Neural crest cell (in vitro differentiated cells): ENCODE results near the gene IL37. TPM values are rescaled to one million over a fixed set of nuclear protein-coding genes. Genes with fewer than 3 reads are reported as not detected.
"Not testable (repeated sequence)": the region's sequence is repeated elsewhere in the genome, so short reads cannot be mapped to it uniquely, and the experiment has no call there.

ENCODE experiments used
- DNase-seq: peaks from one replicate; pipeline ENCODE4 v3.0.0; 2021; ENCODE audit warnings: low read depth, mixed read lengths, low spot score
- H3K27ac Mint-ChIP-seq: one replicate; pipeline ENCODE4 v1.8.0; 2021; ENCODE audit warnings: mild to moderate bottlenecking, mixed read lengths; ENCODE audit not compliant: unreplicated experiment
- H3K27me3 Mint-ChIP-seq: 2 replicates; pipeline ENCODE4 v1.8.0; 2021; ENCODE audit warnings: low read depth, mild to moderate bottlenecking, mixed read lengths
- H3K36me3 Mint-ChIP-seq: 2 replicates; pipeline ENCODE4 v1.8.0; 2021; ENCODE audit warnings: low read depth, mild to moderate bottlenecking, mixed read lengths
- H3K4me1 Mint-ChIP-seq: 2 replicates; pipeline ENCODE4 v1.8.0; 2021; ENCODE audit warnings: mixed read lengths
- H3K4me3 Mint-ChIP-seq: one replicate; pipeline ENCODE4 v1.8.0; 2021; ENCODE audit warnings: mild to moderate bottlenecking, mixed read lengths
- H3K9me3 Mint-ChIP-seq: 2 replicates; pipeline ENCODE4 v1.8.0; 2021; ENCODE audit warnings: mixed read lengths
- total RNA-seq: library from RNA; stranded (reverse); gene quantifications from 2 replicates; pipeline ENCODE4 v1.2.1, GENCODE V29; 2021
- TF ChIP-seq, protein P1 (sequence below): fragments of 200-600 bp; sonication (generic); conservative IDR thresholded peaks from 2 replicates; pipeline ENCODE4 v1.5.0; 2021; ENCODE audit warnings: antibody characterized with exemption, mild to moderate bottlenecking

Gene IL37
- total RNA-seq, 1 donor from 2014 or later = 0.40 TPM

- H3K36me3 Mint-ChIP-seq = no peaks in the 10 kb centered on the region
- H3K27ac Mint-ChIP-seq = peak overlapping the region; percentile 62
- TF ChIP-seq, protein P1, sequence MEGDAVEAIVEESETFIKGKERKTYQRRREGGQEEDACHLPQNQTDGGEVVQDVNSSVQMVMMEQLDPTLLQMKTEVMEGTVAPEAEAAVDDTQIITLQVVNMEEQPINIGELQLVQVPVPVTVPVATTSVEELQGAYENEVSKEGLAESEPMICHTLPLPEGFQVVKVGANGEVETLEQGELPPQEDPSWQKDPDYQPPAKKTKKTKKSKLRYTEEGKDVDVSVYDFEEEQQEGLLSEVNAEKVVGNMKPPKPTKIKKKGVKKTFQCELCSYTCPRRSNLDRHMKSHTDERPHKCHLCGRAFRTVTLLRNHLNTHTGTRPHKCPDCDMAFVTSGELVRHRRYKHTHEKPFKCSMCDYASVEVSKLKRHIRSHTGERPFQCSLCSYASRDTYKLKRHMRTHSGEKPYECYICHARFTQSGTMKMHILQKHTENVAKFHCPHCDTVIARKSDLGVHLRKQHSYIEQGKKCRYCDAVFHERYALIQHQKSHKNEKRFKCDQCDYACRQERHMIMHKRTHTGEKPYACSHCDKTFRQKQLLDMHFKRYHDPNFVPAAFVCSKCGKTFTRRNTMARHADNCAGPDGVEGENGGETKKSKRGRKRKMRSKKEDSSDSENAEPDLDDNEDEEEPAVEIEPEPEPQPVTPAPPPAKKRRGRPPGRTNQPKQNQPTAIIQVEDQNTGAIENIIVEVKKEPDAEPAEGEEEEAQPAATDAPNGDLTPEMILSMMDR = no peak
- no peak overlapping the region for H3K4me3 Mint-ChIP-seq
- no peaks in the 10 kb centered on the region for H3K4me1 Mint-ChIP-seq
- H3K27me3 Mint-ChIP-seq = peaks cover 2% of the 10 kb centered on the region
- DNase-seq = no peak
- H3K9me3 Mint-ChIP-seq = no peaks in the 10 kb centered on the region
Measured at GRCh38 chr2:112924360-112924759, 13.4 kb downstream of the IL37 start.

GRCh38 chr2:112924821-112925220 lies 13.9 kb downstream of the IL37 start:
- H3K36me3 Mint-ChIP-seq = no peaks in the 10 kb centered on the region
- no peaks in the 10 kb centered on the region for H3K4me1 Mint-ChIP-seq
- TF ChIP-seq, protein P1 = no peak
- DNase-seq = no peak
- no peak overlapping the region for H3K4me3 Mint-ChIP-seq
- peaks cover 2% of the 10 kb centered on the region for H3K27me3 Mint-ChIP-seq
- no peaks in the 10 kb centered on the region for H3K9me3 Mint-ChIP-seq
- no peak overlapping the region for H3K27ac Mint-ChIP-seq

GRCh38 chr2:112926707-112927106 lies 15.7 kb downstream of the IL37 start:
- Mint-ChIP-seq H3K27me3 (peaks cover 5% of the 10 kb centered on the region), H3K4me3 (no peak overlapping the region), H3K4me1 (no peaks in the 10 kb centered on the region), H3K9me3 (no peaks in the 10 kb centered on the region), H3K36me3 (no peaks in the 10 kb centered on the region), H3K27ac (no peak overlapping the region)
- TF ChIP-seq, protein P1 = no peak
- DNase-seq = no peak

- TF ChIP-seq, protein P1 = no peak
- DNase-seq = no peak
- Mint-ChIP-seq H3K36me3 (no peaks in the 10 kb centered on the region), H3K4me1 (no peaks in the 10 kb centered on the region), H3K4me3 (no peak overlapping the region), H3K27me3 (peaks cover 9% of the 10 kb centered on the region), H3K27ac (no peak overlapping the region), H3K9me3 (no peaks in the 10 kb centered on the region)
Measured at GRCh38 chr2:112927745-112928144, 16.8 kb downstream of the IL37 start.

- no peak overlapping the region for H3K4me3 Mint-ChIP-seq
- DNase-seq = no peak
- TF ChIP-seq, protein P1 = no peak
- no peak overlapping the region for H3K27ac Mint-ChIP-seq
- H3K9me3 Mint-ChIP-seq = no peaks in the 10 kb centered on the region
- H3K36me3 Mint-ChIP-seq = no peaks in the 10 kb centered on the region
- H3K27me3 Mint-ChIP-seq = peaks cover 18% of the 10 kb centered on the region
- no peaks in the 10 kb centered on the region for H3K4me1 Mint-ChIP-seq
Measured at GRCh38 chr2:112933261-112933660, 22.3 kb downstream of the IL37 start.

- DNase-seq, H3K27ac Mint-ChIP-seq, H3K9me3 Mint-ChIP-seq, H3K4me3 Mint-ChIP-seq, H3K36me3 Mint-ChIP-seq, H3K4me1 Mint-ChIP-seq: not testable (repeated sequence)
- peaks cover 20% of the 10 kb centered on the region for H3K27me3 Mint-ChIP-seq
Measured at GRCh38 chr2:112934117-112934516, 23.2 kb downstream of the IL37 start.
